Left renal cortex interstitium (tissue), 4 donors: ENCODE measurements around the gene GMPR. TPM values are rescaled to one million over a fixed set of nuclear protein-coding genes. Genes with fewer than 3 reads are reported as not detected.

Experiments used
- DNase-seq, 4 donors: peaks; one replicate each; pipeline ENCODE4 v3.0.0-alpha.2; 2013; ENCODE audit warnings: low read depth in 4 of 4, low spot score in 2 of 4, missing footprints in 1 of 4
- polyA plus RNA-seq, 4 donors: library from polyadenylated mRNA; unstranded; fragments of 120-200 nt; gene quantifications; one replicate each; pipeline ENCODE4 v1.2.1, GENCODE V29; 2013; ENCODE audit not compliant: insufficient read length in 4 of 4

GMPR gene
- polyA plus RNA-seq, 4 donors = 12.2 to 15.0 (median 14.0) TPM

DNA sequence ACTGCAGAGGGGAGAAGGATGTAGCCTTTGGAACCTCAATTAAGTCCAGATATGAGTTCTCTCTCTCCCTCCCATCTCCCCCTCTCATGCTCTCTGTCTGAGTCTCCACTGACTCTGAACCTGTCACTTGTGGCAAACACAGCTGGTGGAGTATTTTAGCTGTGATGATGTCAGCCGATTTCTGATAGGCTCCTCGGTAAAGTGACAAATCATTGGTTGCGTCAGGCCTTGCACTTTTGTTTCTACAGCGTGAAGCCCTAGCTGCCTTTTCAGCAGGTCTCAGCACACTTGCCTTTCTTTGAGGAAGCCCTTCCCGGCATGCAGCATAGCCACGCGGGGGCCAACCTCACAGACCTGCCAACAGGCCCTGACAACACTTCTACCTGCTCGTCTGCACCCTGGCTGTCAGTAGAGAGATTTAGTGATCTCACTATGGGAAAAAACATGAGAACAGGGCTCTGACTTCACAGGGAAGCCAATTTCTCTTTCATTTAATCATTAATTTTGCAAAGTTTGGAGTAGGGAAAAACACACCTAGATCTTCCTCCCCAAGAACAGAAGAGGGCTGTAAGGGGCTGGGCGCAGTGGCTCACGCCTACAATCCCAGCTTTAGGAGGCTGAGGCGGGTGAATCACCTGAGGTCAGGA lies 84.4 kb downstream of the GMPR start:
- DNase-seq = peak in 2 of 4 donors; percentile 61 to 72

DNA sequence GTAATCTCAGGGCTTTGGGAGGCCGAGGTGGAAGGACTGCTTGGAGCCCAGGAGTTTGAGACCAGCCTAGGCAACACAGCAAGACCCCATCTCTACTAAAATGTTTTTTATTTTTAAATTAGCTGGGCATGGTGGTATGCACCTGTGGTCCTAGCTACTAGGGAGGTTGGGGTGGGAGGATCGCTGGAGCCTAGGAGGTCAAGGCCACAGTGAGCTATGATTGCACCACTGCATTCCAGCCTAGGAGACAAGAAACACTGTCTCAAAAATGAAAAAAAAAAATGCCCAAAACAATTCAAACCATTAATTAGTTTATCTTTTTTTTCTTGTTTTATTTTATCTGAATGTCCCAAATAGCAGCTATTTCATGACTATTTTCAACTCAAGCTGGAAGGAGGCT lies 85.8 kb downstream of the GMPR start:
- no peak for DNase-seq

DNA sequence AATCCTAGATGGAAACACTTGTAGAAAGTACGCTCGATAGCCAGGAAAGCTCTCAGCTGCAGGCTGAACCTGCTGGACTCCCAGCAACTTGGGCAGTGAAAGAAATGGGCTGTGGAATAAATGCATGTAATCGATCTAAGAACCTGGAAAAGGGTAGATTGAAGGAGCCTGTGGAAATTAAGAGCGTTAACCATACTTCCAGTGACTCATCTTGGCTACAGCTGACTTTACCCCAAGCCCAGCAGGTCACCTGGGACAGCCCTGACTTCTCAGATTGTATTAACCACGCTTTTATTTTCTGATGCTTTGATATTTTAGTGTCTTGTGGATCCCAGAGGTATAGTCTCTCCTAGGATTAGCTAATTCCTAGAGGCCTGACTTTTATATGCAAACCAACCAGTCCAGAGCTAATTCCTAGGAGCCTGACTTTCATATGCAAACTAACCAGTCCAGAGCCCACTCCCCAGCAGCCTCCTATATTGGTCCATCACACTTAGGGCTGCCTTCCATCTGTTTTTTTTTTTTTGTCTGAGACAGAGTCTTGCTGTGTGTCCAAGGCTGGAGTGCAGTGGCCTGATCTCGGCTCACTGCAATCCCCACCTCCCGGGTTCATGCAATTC lies 86.3 kb downstream of the GMPR start:
- no peak for DNase-seq

DNA sequence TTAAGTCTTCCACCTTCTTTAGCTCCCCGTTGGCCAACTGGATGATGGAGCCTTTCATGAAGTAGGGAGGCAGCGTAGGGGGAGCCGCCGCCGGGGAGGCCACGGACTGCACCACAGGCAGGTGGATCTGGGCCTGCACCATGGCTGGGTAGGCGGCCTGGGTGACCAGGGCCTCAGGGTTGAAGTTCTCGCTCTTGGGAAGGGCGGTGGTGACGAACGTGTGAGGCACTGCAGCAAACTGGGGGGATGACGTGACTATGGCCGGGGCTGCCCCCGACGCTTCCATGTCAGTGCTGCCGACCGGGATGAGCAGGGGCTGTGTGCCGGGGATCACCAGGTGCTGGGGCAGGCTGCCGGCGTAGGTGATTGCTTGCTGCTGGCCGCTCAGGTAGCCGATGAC lies 88.1 kb downstream of the GMPR start:
- no peak for DNase-seq

DNA sequence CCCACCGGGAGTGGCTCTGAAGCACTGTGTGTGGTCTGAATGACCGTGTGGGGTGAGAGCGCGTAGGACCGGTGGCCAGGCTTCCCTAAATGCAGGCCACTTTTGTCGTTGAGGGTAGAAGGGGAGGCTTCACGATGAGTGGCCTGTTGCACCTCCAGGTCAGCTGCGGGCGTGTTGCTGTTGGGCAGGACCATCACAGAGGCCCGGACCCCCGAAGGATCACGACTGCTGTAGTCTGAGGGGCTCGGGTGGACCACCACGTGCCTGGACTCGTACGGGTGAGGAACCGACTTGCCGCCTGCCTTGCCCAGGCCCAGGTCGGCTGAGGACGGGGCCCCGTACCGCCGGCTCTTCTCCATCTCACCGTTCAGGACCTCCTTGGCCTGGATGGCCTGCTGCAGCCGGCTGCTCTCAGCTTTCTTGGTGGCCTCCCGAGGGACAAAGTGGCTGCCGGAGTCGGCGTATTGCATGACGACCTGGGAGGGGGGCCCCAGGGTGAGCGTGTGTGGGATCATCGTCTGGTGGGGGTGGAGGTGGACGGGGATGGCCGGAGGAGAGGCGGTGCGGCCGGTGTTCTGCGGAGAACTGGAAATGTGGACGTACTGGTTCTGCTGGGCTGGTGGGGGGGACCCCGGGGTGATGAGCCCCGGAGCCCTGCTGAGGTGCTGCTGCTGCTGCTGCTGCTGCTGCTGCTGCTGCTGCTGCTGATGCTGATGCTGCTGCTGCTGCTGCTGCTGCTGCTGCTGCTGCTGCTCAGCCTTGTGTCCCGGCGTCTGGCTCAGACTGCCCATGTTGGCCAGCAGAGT lies 88.8 kb downstream of the GMPR start:
- DNase-seq = no peak

DNA sequence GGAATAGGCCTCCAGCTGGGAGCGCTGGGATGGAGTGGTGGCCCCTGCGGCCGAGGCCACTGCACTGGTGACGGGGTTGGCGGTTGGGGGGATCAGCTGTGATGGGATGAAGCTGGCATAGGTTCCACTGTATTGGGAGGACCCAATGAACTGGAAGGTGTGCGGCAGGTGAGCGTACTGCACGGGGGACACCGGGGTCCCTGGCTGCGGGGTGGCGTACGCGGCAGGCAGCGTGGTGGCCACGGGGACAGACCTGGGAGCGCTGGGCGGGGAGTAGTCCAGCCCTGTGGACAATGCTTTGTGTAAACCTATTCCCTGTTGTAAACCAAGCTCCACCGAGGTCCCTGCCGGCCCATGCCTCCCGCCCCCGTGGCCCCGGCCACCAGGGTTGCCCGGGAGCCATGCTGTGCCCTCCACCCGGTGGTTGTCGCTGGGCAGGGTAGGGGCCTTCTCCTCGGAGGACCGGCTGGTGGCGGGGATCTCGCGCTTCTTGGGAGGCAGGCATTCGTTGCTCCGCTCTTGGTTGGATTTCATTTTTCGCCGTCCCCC lies 89.5 kb downstream of the GMPR start:
- DNase-seq = no peak

DNA sequence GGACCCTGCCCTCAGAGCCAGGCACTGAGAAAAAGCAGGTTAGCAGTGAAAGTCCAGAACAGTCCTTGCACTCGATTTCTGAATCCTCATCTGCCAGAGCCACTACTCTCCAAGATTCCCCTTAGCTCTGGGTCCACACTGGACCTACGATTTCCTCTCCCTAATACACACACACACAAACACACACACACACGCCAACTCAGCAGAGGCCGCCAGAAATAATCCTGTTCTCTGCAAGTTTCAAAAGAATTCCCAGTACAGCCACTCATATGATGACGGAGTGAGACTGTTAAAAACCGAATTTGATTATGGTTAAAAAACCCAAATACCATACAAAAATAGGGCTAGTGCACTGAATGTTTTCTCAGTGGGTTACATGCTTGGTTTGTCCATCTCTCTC lies 90.8 kb downstream of the GMPR start:
- DNase-seq = no peak

DNA sequence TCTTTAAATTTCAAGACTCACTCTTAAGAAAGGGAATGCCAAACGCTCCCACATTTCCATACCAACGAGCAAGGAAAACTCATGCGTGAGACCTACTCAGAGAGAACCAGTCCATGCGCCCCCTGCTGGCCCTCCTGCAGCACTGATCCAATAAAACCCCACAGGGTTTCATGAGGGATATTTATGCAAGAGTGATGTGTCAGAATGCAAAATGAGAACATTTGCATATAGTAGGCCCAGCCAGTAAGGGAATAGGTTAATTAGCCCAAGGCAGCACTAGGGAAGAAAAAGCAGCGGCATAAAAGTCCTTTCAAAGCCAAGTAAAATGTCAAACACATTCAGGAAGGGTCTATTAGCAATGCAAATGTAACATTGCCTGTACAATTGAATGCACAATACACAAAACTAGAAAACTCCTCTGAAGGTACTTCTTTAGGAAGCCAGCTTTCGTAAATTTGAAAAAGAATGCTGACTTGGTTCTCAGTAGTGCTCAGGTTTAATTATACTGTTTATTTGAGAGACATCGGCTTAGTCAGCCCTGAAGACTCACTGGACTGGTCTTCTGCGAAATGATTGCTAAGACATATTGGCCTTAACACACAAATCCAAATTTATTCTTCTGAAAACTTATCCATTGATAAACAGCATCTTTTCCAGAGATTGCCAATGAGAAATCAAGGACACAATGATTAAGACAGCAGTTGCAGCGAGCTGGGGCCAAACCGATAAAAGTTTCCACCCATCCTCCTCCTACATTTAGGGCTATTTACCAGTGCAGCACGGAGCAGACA lies 93.2 kb downstream of the GMPR start:
- no peak for DNase-seq

DNA sequence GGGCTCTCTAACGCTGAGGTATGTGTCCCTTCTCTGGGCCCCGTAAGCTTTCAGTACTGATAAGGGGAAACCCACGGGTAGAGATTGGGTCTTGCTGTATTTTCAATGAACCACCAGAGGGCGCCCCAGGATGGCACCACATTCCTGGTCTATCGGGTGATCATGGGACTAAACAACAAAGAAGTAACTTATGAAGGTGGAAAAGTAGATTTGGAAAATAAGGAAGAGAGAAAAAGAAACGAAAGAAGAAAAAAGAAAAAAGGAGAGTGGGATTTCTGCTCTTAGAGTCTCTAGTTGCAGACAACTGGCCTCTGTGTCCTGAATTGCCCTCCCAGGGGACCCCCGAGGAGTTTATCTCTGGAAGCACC lies 93.8 kb downstream of the GMPR start:
- peak in 2 of 4 donors; percentile 65 to 78 for DNase-seq

DNA sequence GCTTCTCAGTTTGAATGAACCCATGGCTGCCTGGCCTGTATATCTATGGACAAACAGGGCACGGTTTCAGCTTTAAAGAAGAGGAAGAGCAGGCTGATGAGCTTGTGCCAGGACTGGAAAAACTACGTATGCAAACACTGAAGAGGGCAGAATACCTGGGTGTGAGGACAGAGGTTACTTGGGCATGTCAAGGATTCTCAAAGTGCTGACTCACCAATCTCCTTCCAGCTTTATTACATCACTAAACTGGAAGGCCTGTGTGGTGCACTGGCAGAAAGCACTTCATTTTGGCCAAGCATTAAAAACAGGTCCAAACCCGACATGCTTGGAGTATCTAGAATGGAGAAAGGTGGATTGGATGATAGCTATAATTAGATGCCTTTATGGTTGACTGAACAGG lies 95.2 kb downstream of the GMPR start:
- DNase-seq = no peak

DNA sequence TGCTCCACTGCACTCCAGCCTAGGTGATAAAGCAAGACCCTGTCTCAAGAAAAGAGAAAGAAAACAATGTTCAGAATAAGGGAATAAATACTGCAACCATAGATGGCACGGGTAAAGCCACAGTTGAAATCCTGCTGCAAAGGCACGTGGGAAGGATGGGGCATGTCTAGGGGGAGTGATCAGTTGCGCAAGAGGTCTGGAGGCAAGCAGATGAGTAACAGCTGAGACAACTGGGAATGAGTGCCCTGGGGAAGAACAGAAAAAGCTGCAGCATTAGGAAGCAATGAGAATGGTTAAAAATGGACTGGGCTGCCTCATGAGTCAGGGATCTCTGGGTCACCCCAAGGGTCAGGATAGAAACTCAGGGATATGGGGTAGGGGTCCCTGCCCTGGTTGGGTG lies 96.3 kb downstream of the GMPR start:
- DNase-seq = no peak

DNA sequence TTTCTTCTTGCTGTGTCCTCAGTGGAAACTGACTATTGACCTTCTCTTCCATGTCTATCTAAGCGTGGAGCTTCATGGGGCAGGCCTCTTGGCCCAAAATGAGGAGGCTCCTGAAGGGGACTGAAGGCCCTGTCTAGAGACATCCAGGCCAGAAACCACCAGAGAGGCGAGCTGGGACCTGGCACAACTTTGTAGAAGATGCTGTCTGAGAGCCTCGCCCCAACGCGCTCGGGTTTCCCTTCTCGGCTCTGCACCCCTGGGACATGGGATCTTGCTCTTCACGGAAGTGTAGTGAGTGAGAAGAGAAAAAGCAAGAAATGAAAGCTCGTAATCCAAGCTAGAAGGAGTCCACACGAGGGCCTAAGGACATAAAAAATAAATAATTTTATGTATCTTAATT lies 96.8 kb downstream of the GMPR start:
- no peak for DNase-seq

DNA sequence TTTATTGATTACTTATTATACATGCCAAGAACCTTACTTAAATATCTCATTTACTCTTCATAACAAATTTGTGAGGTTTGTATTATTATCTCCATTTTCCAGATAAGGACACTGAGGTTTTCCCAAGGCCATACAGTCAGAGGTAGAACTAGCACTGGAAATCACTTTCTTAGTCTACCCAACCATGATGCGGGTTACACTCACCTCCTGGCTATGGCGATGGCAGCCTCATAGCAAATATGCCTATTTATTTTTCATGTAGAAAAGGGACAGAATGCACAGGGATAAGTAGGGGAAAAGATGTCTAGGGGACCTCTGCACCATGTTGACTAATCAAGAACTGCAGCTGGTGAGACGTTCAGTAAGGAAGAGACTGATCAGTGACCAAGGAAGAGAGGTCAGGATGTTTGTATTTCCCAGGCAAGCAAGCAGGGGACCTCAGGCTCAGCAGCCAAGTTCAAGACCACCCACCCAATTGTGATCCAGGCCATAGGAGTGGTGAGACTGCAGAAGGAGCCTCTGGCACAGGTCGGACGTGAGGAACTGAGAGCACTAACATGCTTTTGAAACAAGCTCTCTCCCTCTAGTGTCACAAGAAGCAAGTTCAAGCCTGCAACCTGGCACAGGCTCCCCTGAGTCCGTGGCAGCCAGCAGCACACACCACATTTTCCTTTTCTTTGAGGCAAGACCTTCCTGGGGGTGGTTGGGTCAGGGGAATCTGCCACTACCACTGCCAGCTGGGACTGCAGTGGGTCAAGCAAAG lies 97.8 kb downstream of the GMPR start:
- DNase-seq = no peak

DNA sequence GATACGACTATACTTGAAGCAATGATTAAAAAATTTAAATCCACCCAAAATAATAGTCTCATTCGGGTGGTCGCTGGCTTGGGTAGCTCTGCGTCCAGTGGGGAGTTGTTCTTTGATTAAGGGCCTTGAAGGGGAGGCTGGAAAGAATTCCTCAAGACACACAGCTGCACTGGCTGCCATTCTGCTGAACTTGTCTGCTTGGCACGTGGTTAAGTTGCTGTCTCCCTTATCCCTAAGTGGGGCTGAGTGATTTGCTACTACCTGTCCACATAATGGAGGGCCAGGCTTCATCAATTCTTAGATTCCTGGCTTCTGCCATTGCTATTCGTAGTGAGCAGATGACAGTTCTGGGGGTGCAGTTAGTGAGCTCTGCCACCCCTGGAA lies 98.5 kb downstream of the GMPR start:
- no peak for DNase-seq

DNA sequence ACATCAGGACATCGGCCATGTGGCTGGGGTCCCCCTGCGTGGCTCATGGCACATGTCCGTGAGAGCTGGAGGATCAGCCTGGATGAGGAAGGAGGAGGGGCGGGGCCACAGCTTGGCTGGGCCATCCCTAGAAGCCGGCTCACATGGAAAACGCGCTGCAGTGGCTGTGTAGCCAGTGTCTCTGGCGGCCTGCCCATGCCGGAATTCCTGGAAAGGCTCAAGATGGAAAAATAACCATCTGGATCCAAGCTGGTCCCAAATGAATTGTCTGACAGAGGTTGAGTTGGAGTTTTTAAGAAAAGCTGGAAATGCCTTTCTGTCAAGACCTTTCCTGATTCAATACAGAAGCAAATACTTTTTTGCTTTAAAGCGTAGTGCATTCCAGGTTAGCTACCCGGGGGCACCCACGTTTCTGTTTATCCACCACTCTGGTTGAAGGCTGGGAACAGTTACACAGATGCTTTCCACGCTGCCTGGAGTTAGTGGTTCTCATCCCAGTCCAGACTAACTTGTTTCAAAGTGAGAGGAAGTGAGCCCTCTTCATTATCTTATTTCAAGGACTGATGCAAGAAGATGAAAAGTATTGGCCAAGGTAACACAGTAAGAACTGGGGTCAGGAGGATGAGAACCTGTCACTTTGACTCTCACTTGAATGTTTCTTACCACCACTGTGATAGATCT lies 99.0 kb downstream of the GMPR start:
- peak in 3 of 4 donors; percentile 66 to 78 (median 68) for DNase-seq

DNA sequence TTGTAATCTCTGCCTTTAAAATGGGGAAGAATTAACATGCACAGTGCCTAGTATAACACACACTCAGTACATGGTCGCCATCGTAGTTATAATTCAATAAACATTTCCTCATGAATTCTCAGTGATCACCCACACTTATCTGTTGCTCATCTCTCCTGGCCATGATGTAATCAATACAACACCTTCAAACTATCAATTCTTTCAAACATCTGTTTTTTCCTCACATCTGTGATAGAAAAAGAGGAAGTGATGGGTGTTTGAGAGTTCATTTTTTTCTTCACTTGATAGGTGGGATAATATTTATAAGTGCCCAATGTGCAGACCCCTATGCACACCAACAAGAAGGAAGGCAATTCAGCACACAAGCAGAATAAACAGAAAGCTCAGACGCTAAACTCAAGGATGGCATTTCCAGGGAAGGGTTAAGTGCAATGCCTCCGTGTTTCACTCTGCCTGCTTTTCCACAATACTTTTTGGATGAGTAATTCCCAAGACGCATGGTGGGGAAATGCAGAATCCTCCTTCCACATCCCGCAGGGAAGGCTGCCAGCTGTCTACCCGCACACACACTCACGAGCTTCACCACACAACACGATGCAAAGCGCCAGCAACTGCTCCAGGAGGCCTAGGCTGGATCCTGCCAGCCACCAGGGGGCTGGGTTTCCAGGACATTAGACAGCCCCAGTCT lies 100.3 kb downstream of the GMPR start:
- no peak for DNase-seq

DNA sequence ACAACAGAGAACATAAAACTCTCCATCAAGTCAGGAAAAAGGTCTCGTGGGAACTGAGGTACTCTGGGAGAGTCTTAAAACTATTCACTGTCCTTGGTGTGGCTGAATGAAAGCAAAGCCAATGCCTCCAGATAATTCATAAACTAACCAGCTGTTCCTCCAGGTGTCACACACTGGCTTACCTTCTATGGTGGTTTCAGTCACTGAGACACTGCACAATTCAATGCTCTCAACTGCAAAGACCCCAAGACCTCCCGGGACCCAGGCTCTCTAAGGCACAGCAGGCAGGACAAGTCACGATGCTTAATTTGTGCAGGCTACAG lies 100.8 kb downstream of the GMPR start:
- DNase-seq = no peak

DNA sequence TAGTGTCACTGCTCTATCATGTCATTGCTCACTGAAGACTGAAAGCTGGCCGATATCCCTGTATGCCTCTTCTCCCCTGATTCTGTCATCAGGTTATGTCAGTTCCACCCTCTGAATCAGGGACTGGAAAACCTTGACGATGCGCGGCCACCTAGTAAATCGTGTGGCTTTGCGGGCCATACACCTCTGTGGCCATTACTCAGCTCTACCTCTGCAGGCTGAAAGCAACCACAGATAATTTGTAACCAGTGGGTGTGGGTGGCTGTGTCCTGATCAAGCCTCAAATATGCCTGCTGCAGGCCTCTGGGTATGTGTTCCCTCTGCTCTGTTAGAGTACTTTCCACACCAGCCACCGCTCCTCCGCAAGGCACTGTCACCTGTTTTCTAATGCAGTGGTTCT lies 105.2 kb downstream of the GMPR start:
- no peak for DNase-seq

DNA sequence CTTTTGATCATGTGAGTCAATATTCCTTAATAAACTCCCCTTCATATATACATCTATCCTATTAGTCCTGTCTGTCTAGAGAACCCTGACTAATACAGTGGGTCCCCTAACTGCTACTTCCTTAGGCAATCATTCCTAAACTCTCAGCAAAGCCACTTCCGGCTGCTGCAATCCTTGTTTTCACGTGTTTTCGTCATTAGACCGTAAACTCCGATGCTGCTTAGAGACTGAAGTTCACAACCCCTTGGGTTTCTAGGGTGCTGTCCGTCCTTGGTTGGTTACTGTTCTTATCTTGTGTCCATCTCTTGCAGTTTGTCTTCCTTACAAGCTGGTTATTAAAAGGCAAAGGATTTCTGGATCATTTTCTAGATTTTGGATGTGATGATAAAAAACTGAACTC lies 106.4 kb downstream of the GMPR start:
- DNase-seq = no peak
